Upper lobe of left lung (tissue), 6 donors: ENCODE results near the gene JDP2. TPM values are rescaled to one million over a fixed set of nuclear protein-coding genes. Genes with fewer than 3 reads are reported as not detected.

Experiments used
- ATAC-seq, 2 donors: fragments of 200-7000 bp; cut with Tn5 transposase; one replicate each; pipeline ENCODE4 v1.9.1; 2022; ENCODE audit warnings: mild to moderate bottlenecking in 2 of 2, moderate library complexity in 2 of 2; ENCODE audit not compliant: low FRiP score in 2 of 2
- DNase-seq, 2 donors: peaks; one replicate each; pipeline ENCODE4 v3.0.0-alpha.2; 2019 to 2020
- H3K27ac ChIP-seq, 4 donors: fragments of 200-600 bp; sonication (generic); one replicate each; pipeline ENCODE4 v1.5.1; 2016 to 2019
- H3K27me3 ChIP-seq, 4 donors: fragments of 200-600 bp; sonication (generic); one replicate each; pipeline ENCODE4 v1.5.1; 2017 to 2019
- H3K36me3 ChIP-seq, 4 donors: fragments of 200-600 bp; sonication (generic); one replicate each; pipeline ENCODE4 v1.5.1; 2016 to 2019
- H3K4me1 ChIP-seq, 4 donors: fragments of 200-600 bp; sonication (generic); one replicate each; pipeline ENCODE4 v1.5.1; 2018 to 2019
- H3K4me3 ChIP-seq, 4 donors: fragments of 200-600 bp; sonication (generic); one replicate each; pipeline ENCODE4 v1.5.1; 2017 to 2019; ENCODE audit warnings: mild to moderate bottlenecking in 2 of 4, moderate library complexity in 1 of 4
- H3K9me3 ChIP-seq, 4 donors: fragments of 200-600 bp; sonication (generic); one replicate each; pipeline ENCODE4 v1.5.1; 2018 to 2019
- CTCF ChIP-seq, 6 experiments: fragments of 450-650 bp in 4 of 6; fragments of 200-600 bp in 2 of 6; sonication (generic) in 2 of 6; IDR thresholded peaks; one replicate each; pipeline ENCODE4 v1.5.1; 2016 to 2019; ENCODE audit warnings: antibody characterized with exemption in 6 of 6
- EP300 ChIP-seq, 4 donors: sonication (generic); formaldehyde crosslinking; IDR thresholded peaks; one replicate each; pipeline ENCODE4 v1.5.1; 2017; ENCODE audit warnings: antibody characterized with exemption in 4 of 4, control low read depth in 2 of 4
- POLR2A ChIP-seq, 4 donors: fragments of 450-650 bp; IDR thresholded peaks; one replicate each; pipeline ENCODE4 v1.5.1; 2016 to 2017; ENCODE audit warnings: antibody characterized with exemption in 4 of 4, mild to moderate bottlenecking in 2 of 4
- POLR2AphosphoS5 ChIP-seq, 2 donors: sonication (generic); formaldehyde crosslinking; IDR thresholded peaks; one replicate each; pipeline ENCODE4 v1.5.1; 2017; ENCODE audit warnings: antibody characterized with exemption in 2 of 2
- WGBS, 2 donors: methylation state at CpG; one replicate each; pipeline ENCODE4 v1.1.5; 2017 to 2018; 5-methylcytosine and 5-hydroxymethylcytosine counted together
- total RNA-seq, 6 donors: library from RNA; depleted of rRNA in 4 of 6; stranded (reverse); fragments of >200 nt in 4 of 6; gene quantifications; one replicate each; pipeline versions ENCODE4 v1.1.0 to v1.2.1, GENCODE V29; 2016 to 2021
- donor health status: DM: no; HTN: no; CAD: no; lungs with moderate emphysema.
- donor health status: DM: no; HTN: yes; CAD: no; lungs with severe emphysema.

JDP2 gene
- total RNA-seq, 6 donors from 2014 or later = 60.5 to 150 (median 110) TPM

GRCh38 chr14:75445963-75446362 is 18.1 kb downstream of the JDP2 start:
- peak in 1 of 2 donors; percentile 4 for DNase-seq
- WGBS, 2 donors = 74 to 87% methylated on average over 3 of the region's 3 CpGs
- peaks cover 0 to 83% (median 25%) of the 10 kb centered on the region in 4 donors for H3K36me3 ChIP-seq
- no peak for ATAC-seq
- peaks cover 32 to 45% (median 44%) of the 10 kb centered on the region in 4 donors for H3K4me1 ChIP-seq
- H3K9me3 ChIP-seq = no peaks in the 10 kb centered on the region
- H3K27me3 ChIP-seq = no peaks in the 10 kb centered on the region
- TF ChIP-seq POLR2A (IDR thresholded peaks at IDR 0.05) (no peak), EP300 (IDR thresholded peaks at IDR 0.05) (no peak), CTCF (IDR thresholded peaks at IDR 0.05) (no peak), POLR2AphosphoS5 (IDR thresholded peaks at IDR 0.05) (no peak)
- H3K4me3 ChIP-seq = no peak overlapping the region
- no peak overlapping the region for H3K27ac ChIP-seq

- ATAC-seq (no peak), DNase-seq (no peak)
- Histone ChIP-seq H3K27ac (peak overlapping the region in 1 of 4 donors; percentile 22), H3K9me3 (no peaks in the 10 kb centered on the region), H3K27me3 (no peaks in the 10 kb centered on the region), H3K4me1 (peaks cover 30 to 45% (median 43%) of the 10 kb centered on the region in 4 donors), H3K4me3 (no peak overlapping the region), H3K36me3 (peaks cover 0 to 83% (median 22%) of the 10 kb centered on the region in 4 donors)
- no peak for TF ChIP-seq POLR2AphosphoS5 (IDR thresholded peaks at IDR 0.05)
- TF ChIP-seq CTCF (IDR thresholded peaks at IDR 0.05) = no peak
- TF ChIP-seq POLR2A (IDR thresholded peaks at IDR 0.05) = no peak
- TF ChIP-seq EP300 (IDR thresholded peaks at IDR 0.05) = no peak
These were observed 18.6 kb downstream of the JDP2 start for GRCh38 chr14:75446447-75446846.

DNA sequence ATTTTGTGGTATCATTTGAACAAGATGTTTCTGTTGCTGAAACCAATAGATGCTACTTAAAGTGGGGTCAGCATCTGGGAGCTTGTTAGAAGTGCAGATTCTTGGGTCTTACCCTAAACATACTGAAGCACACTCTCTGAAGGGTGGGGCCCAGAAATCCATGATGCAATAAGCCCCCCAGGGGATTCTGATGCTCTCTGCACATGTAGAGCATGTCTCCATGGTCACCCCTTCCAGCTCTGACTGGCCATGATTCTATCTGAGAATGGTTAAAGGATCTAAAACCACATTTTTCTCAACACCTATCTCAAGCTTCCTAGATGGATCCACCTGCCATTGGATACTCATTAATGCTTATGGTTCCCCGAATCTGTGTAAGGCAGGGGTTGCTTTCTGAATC is 20.4 kb downstream of the JDP2 start:
- ATAC-seq = peak in 1 of 2 donors; percentile 46
- peaks cover 36 to 47% (median 43%) of the 10 kb centered on the region in 4 donors for H3K4me1 ChIP-seq
- H3K36me3 ChIP-seq = peaks cover 0 to 69% (median 18%) of the 10 kb centered on the region in 4 donors
- no peak overlapping the region for H3K4me3 ChIP-seq
- 89 to 100% methylated on average over 1 of the region's 1 CpG for WGBS, 2 donors
- TF ChIP-seq POLR2AphosphoS5 (IDR thresholded peaks at IDR 0.05) (no peak), POLR2A (IDR thresholded peaks at IDR 0.05) (no peak), CTCF (IDR thresholded peaks at IDR 0.05) (no peak), EP300 (IDR thresholded peaks at IDR 0.05) (no peak)
- H3K27me3 ChIP-seq = no peaks in the 10 kb centered on the region
- peak in 1 of 2 donors; percentile 10 for DNase-seq
- no peaks in the 10 kb centered on the region for H3K9me3 ChIP-seq
- H3K27ac ChIP-seq = no peak overlapping the region

DNA sequence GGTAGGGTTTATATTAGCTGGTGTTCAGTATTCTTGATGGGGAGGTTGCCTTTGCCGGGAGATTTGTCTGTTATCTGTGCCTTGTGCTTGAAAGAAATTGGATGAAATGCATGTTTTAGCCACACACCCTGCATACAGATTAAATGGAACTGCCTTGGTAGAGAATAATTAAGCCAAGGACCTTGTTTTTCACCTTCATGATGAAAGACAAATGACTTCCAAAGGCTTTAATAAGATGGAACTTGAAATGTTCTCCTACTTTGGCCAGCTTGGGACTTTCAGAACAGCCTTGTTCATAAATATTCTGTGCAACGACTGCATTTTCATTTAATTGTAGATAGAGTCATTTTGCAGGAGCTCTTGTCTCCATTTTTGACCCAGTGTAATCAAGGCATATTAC is 21.2 kb downstream of the JDP2 start:
- Histone ChIP-seq H3K27me3 (no peaks in the 10 kb centered on the region), H3K36me3 (peaks cover 0 to 60% (median 14%) of the 10 kb centered on the region in 4 donors), H3K9me3 (no peaks in the 10 kb centered on the region), H3K4me1 (peaks cover 45 to 56% (median 51%) of the 10 kb centered on the region in 4 donors), H3K27ac (no peak overlapping the region), H3K4me3 (no peak overlapping the region)
- DNase-seq = no peak
- 34 to 39% methylated on average over 2 of the region's 2 CpGs for WGBS, 2 donors
- TF ChIP-seq EP300 (IDR thresholded peaks at IDR 0.05) (no peak), POLR2AphosphoS5 (IDR thresholded peaks at IDR 0.05) (no peak), POLR2A (IDR thresholded peaks at IDR 0.05) (no peak), CTCF (IDR thresholded peaks at IDR 0.05) (no peak)
- ATAC-seq = no peak

- WGBS, 2 donors = 50 to 53% methylated on average over 4 of the region's 4 CpGs
- ATAC-seq = no peak
- Histone ChIP-seq H3K27ac (peak overlapping the region in 2 of 4 donors; percentile 27 to 35), H3K4me1 (peaks cover 51 to 62% (median 58%) of the 10 kb centered on the region in 4 donors), H3K36me3 (peaks cover 0 to 60% (median 10%) of the 10 kb centered on the region in 4 donors), H3K27me3 (no peaks in the 10 kb centered on the region), H3K4me3 (no peak overlapping the region), H3K9me3 (no peaks in the 10 kb centered on the region)
- no peak for TF ChIP-seq EP300 (IDR thresholded peaks at IDR 0.05)
- TF ChIP-seq POLR2A (IDR thresholded peaks at IDR 0.05) = no peak
- no peak for TF ChIP-seq CTCF (IDR thresholded peaks at IDR 0.05)
- no peak for TF ChIP-seq POLR2AphosphoS5 (IDR thresholded peaks at IDR 0.05)
- no peak for DNase-seq
These were observed 21.9 kb downstream of the JDP2 start for GRCh38 chr14:75449696-75450095.
